Measurements from ENCODE around the gene FNIP1.

- no peak for TF ChIP-seq CTCF (IDR thresholded peaks at IDR 0.05)
- no peak for TF ChIP-seq POLR2A (IDR thresholded peaks at IDR 0.05)
These were observed 37.1 kb downstream of the FNIP1 start for GRCh38 chr5:131759704-131760103.
